Esophagus squamous epithelium (tissue), 5 donors: Measurements from ENCODE around the gene LRRC10B. TPM values are rescaled to one million over a fixed set of nuclear protein-coding genes. Genes with fewer than 3 reads are reported as not detected.

Experiments
- DNase-seq: peaks from one replicate; lab custom pipeline; 2025; lab: John Stamatoyannopoulos, UW
- H3K27ac ChIP-seq, 4 donors: fragments of 200-600 bp; sonication (generic); one replicate each; pipeline ENCODE4 v1.5.1; 2016 to 2019; ENCODE audit warnings: mild to moderate bottlenecking in 1 of 4
- H3K27me3 ChIP-seq, 4 donors: fragments of 200-600 bp; sonication (generic); 1 replicate in 3 of 4; 2 replicates in 1 of 4; pipeline versions ENCODE4 v1.5.1 to v1.6.0; 2017 to 2021; ENCODE audit warnings: antibody characterized with exemption in 1 of 4
- H3K36me3 ChIP-seq, 3 donors: fragments of 200-600 bp; sonication (generic); one replicate each; pipeline ENCODE4 v1.5.1; 2016 to 2019
- H3K4me1 ChIP-seq, 3 donors: fragments of 200-600 bp; sonication (generic); one replicate each; pipeline ENCODE4 v1.5.1; 2017 to 2019
- H3K4me3 ChIP-seq, 4 donors: fragments of 200-600 bp; sonication (generic); 1 replicate in 3 of 4; 2 replicates in 1 of 4; pipeline ENCODE4 v1.5.1; 2016 to 2019; ENCODE audit warnings: mild to moderate bottlenecking in 2 of 4, moderate library complexity in 1 of 4
- H3K9me3 ChIP-seq, 3 donors: fragments of 200-600 bp; sonication (generic); one replicate each; pipeline ENCODE4 v1.5.1; 2016 to 2019
- CTCF ChIP-seq, 6 experiments: fragments of 450-650 bp in 4 of 6; fragments of 200-600 bp in 2 of 6; sonication (generic) in 2 of 6; IDR thresholded peaks; one replicate each; pipeline ENCODE4 v1.5.1; 2016 to 2019; ENCODE audit warnings: antibody characterized with exemption in 6 of 6, mild to moderate bottlenecking in 4 of 6, moderate library complexity in 4 of 6
- POLR2A ChIP-seq, 4 donors: fragments of 450-650 bp; IDR thresholded peaks; one replicate each; pipeline ENCODE4 v1.6.1; 2017; ENCODE audit warnings: antibody characterized with exemption in 4 of 4, mild to moderate bottlenecking in 4 of 4, moderate library complexity in 3 of 4
- WGBS, 2 donors: methylation state at CpG; one replicate each; pipeline ENCODE4 v1.1.5; 2018; 5-methylcytosine and 5-hydroxymethylcytosine counted together
- intact Hi-C: fragments of 100-400 bp; cut with DNase I; formaldehyde crosslinking; loops from one replicate; pipeline ENCODE4 v1.15.0; 2022
- total RNA-seq, 4 donors: library from RNA; depleted of rRNA; stranded (reverse); fragments of >200 nt; gene quantifications; one replicate each; pipeline ENCODE4 v1.1.0, GENCODE V29; 2016
- donor health status: DM: yes; HTN: yes; CAD: no.

The LRRC10B gene
- total RNA-seq, 4 donors from 2014 or later: 0.76 to 1.3 TPM; not detected in 2

- TF ChIP-seq POLR2A (IDR thresholded peaks at IDR 0.05): no peak
- no peak for TF ChIP-seq CTCF (IDR thresholded peaks at IDR 0.05)
- no peak for DNase-seq
- Histone ChIP-seq H3K36me3 (no peaks in the 10 kb centered on the region), H3K4me1 (peaks cover 0 to 11% (median 6%) of the 10 kb centered on the region in 3 donors), H3K27me3 (peaks cover 6 to 96% (median 16%) of the 10 kb centered on the region in 4 donors), H3K4me3 (no peak overlapping the region), H3K9me3 (no peaks in the 10 kb centered on the region), H3K27ac (no peak overlapping the region)
- intact Hi-C loops: no loop called here
- 51 to 71% methylated on average over 3 to 10 of the region's 13 CpGs for WGBS, 2 donors
These were observed 43.6 kb downstream of the LRRC10B start for GRCh38 chr11:61552108-61552635.

GRCh38 chr11:61553373-61554171 is 45.0 kb downstream of the LRRC10B start:
- whole genome bisulfite sequencing, 2 donors: 23 to 47% methylated on average over 7 to 12 of the region's 15 CpGs
- peaks cover 6 to 97% (median 16%) of the 10 kb centered on the region in 4 donors for H3K27me3 ChIP-seq

GRCh38 chr11:61554172-61554988 is 45.8 kb downstream of the LRRC10B start:
- TF ChIP-seq POLR2A (IDR thresholded peaks at IDR 0.05) (no peak), CTCF (IDR thresholded peaks at IDR 0.05) (no peak)
- intact Hi-C loops: no loop called here
- Histone ChIP-seq H3K27me3 (peaks cover 6 to 98% (median 16%) of the 10 kb centered on the region in 4 donors), H3K4me1 (peaks cover 0 to 11% (median 6%) of the 10 kb centered on the region in 3 donors), H3K4me3 (no peak overlapping the region), H3K36me3 (no peaks in the 10 kb centered on the region), H3K27ac (no peak overlapping the region), H3K9me3 (no peaks in the 10 kb centered on the region)
- DNase-seq: no peak
- WGBS, 2 donors: 14 to 28% methylated on average over 3 to 5 of the region's 13 CpGs

More at GRCh38 chr11:61553373-61554171, 45.0 kb downstream of the LRRC10B start:
- Histone ChIP-seq H3K36me3 (no peaks in the 10 kb centered on the region), H3K4me1 (peaks cover 0 to 11% (median 6%) of the 10 kb centered on the region in 3 donors), H3K9me3 (no peaks in the 10 kb centered on the region), H3K27ac (no peak overlapping the region), H3K4me3 (no peak overlapping the region)
- no peak for DNase-seq
- intact Hi-C loops: no loop called here
- no peak for TF ChIP-seq POLR2A (IDR thresholded peaks at IDR 0.05)
- TF ChIP-seq CTCF (IDR thresholded peaks at IDR 0.05): no peak

- no peaks in the 10 kb centered on the region for H3K36me3 ChIP-seq
- intact Hi-C loops: no loop called here
- peaks cover 6 to 100% (median 16%) of the 10 kb centered on the region in 4 donors for H3K27me3 ChIP-seq
- H3K27ac ChIP-seq: no peak overlapping the region
- peaks cover 0 to 11% (median 6%) of the 10 kb centered on the region in 3 donors for H3K4me1 ChIP-seq
- TF ChIP-seq POLR2A (IDR thresholded peaks at IDR 0.05): no peak
- TF ChIP-seq CTCF (IDR thresholded peaks at IDR 0.05): no peak
- no peak for DNase-seq
- 4 to 6% methylated on average over 5 to 16 of the region's 57 CpGs for WGBS, 2 donors
- H3K9me3 ChIP-seq: no peaks in the 10 kb centered on the region
- no peak overlapping the region for H3K4me3 ChIP-seq
These were observed 46.8 kb downstream of the LRRC10B start for GRCh38 chr11:61555051-61555969.
